Neural cell (in vitro differentiated cells): ENCODE results near the gene TFB1M. TPM values are rescaled to one million over a fixed set of nuclear protein-coding genes. Genes with fewer than 3 reads are reported as not detected.

Experiments
- H2AFZ ChIP-seq: fragments of 200-600, 300-800 bp; sonication (generic), shearing (Covaris generic); 2 replicates; pipeline ENCODE4 v1.6.0; 2014; ENCODE audit warnings: low read depth, mild to moderate bottlenecking, antibody characterized with exemption, low read length, moderate library complexity
- H3F3A ChIP-seq: fragments of 200-600 bp; shearing (Covaris generic); 2 replicates; pipeline ENCODE4 v1.6.1; 2016; ENCODE audit warnings: mild to moderate bottlenecking, moderate library complexity, mixed read lengths, antibody characterized with exemption, low read length; ENCODE audit not compliant: insufficient read depth, poor library complexity, severe bottlenecking
- H3K27ac ChIP-seq: fragments of 200-600, 300-800 bp; sonication (generic), shearing (Covaris generic); 2 replicates; pipeline ENCODE4 v1.5.1; 2014; ENCODE audit warnings: mild to moderate bottlenecking, low read length, moderate library complexity
- H3K27me3 ChIP-seq: fragments of 300-800, 200-600 bp; sonication (generic), shearing (Covaris generic); 2 replicates; pipeline ENCODE4 v1.6.0; 2014; ENCODE audit warnings: mild to moderate bottlenecking, low read depth, low read length, moderate library complexity; ENCODE audit not compliant: insufficient read depth
- H3K36me3 ChIP-seq: fragments of 300-800, 200-600 bp; sonication (generic), shearing (Covaris generic); 2 replicates; pipeline ENCODE4 v1.5.1; 2014; ENCODE audit warnings: mild to moderate bottlenecking, antibody characterized with exemption, low read length, moderate library complexity; ENCODE audit not compliant: insufficient read depth
- H3K4me2 ChIP-seq: fragments of 300-800, 200-600 bp; sonication (generic), shearing (Covaris generic); 2 replicates; pipeline ENCODE4 v1.6.0; 2014; ENCODE audit warnings: mild to moderate bottlenecking, low read length
- H3K4me3 ChIP-seq: fragments of 300-800, 200-600 bp; sonication (generic), shearing (Covaris generic); 2 replicates; pipeline ENCODE4 v1.5.1; 2014; ENCODE audit warnings: mild to moderate bottlenecking, low read length, moderate library complexity
- H3K79me2 ChIP-seq: fragments of 200-600 bp; shearing (Covaris generic); replicated peaks from 2 replicates; pipeline ENCODE4 v1.6.0; 2014; ENCODE audit warnings: mild to moderate bottlenecking, low read length, moderate library complexity; ENCODE audit not compliant: insufficient read depth
- H3K9ac ChIP-seq: fragments of 300-800, 200-600 bp; sonication (generic), shearing (Covaris generic); 2 replicates; pipeline ENCODE4 v1.6.1; 2016; ENCODE audit warnings: mild to moderate bottlenecking, low read length, mixed read lengths
- H3K9me2 ChIP-seq: fragments of 200-600 bp; shearing (Covaris generic); 2 replicates; pipeline ENCODE4 v1.6.1; 2016; ENCODE audit warnings: mild to moderate bottlenecking, low read length, mixed read lengths; ENCODE audit not compliant: insufficient read depth
- H3K9me3 ChIP-seq: fragments of 200-600, 300-800 bp; sonication (generic), shearing (Covaris generic); 2 replicates; pipeline ENCODE4 v1.6.1; 2016; ENCODE audit warnings: mild to moderate bottlenecking, mixed run types, low read length, moderate library complexity, mixed read lengths
- H4K20me1 ChIP-seq: fragments of 200-600 bp; shearing (Covaris generic); 2 replicates; pipeline ENCODE4 v1.6.1; 2016; ENCODE audit warnings: mild to moderate bottlenecking, mixed run types; ENCODE audit not compliant: insufficient read depth
- CTCF ChIP-seq: fragments of 450-650 bp; IDR thresholded peaks from 2 replicates; pipeline ENCODE4 v1.5.1; 2014; ENCODE audit warnings: antibody characterized with exemption, mild to moderate bottlenecking, moderate library complexity; ENCODE audit not compliant: poor library complexity, severe bottlenecking
- EP300 ChIP-seq: fragments of 450-650 bp; conservative IDR thresholded peaks from 2 replicates; pipeline ENCODE4 v1.6.1; 2014; ENCODE audit warnings: antibody characterized with exemption, mild to moderate bottlenecking, moderate library complexity; ENCODE audit not compliant: poor library complexity, severe bottlenecking
- EZH2 ChIP-seq: fragments of 200-600, 300-800 bp; shearing (Covaris generic), sonication (generic); IDR thresholded peaks from 2 replicates; pipeline ENCODE4 v1.6.1; 2014; ENCODE audit warnings: antibody characterized with exemption, low read length, borderline replicate concordance, mild to moderate bottlenecking; ENCODE audit not compliant: insufficient read depth, poor library complexity, severe bottlenecking
- MXI1 ChIP-seq: fragments of 450-650 bp; conservative IDR thresholded peaks from 2 replicates; pipeline ENCODE4 v1.6.1; 2014; ENCODE audit warnings: antibody characterized with exemption, mild to moderate bottlenecking; ENCODE audit not compliant: poor library complexity, severe bottlenecking
- POLR2AphosphoS5 ChIP-seq: IDR thresholded peaks from 2 replicates; pipeline ENCODE4 v1.6.1; 2012
- RAD21 ChIP-seq: fragments of 450-650 bp; conservative IDR thresholded peaks from 2 replicates; pipeline ENCODE4 v1.6.1; 2014; ENCODE audit warnings: antibody characterized with exemption, mild to moderate bottlenecking, moderate library complexity
- REST ChIP-seq: IDR thresholded peaks from 2 replicates; pipeline ENCODE4 v1.6.1; 2012; ENCODE audit warnings: borderline replicate concordance
- SMC3 ChIP-seq: fragments of 450-650 bp; conservative IDR thresholded peaks from 2 replicates; pipeline ENCODE4 v1.6.1; 2014; ENCODE audit warnings: antibody characterized with exemption, mild to moderate bottlenecking, moderate library complexity; ENCODE audit not compliant: poor library complexity
- TAF1 ChIP-seq: IDR thresholded peaks from 2 replicates; pipeline ENCODE4 v1.6.1; 2012; ENCODE audit warnings: low read depth
- polyA plus RNA-seq: library from polyadenylated mRNA; depleted of rRNA; stranded (reverse); fragments of >200 nt; gene quantifications from 2 replicates; pipeline ENCODE4 v1.2.3, GENCODE V29; 2014

TFB1M gene
- polyA plus RNA-seq, 1 donor from 2014 or later, result 15.5 TPM

GRCh38 chr6:155267411-155267810 lies 46.9 kb downstream of the TFB1M start:
- Histone ChIP-seq H3K79me2 (no peaks in the 10 kb centered on the region), H4K20me1 (no peaks in the 10 kb centered on the region), H3K27ac (no peak overlapping the region), H3K9me2 (no peaks in the 10 kb centered on the region), H3K27me3 (no peaks in the 10 kb centered on the region), H3K9me3 (no peaks in the 10 kb centered on the region), H3K4me3 (no peak overlapping the region), H3F3A (no peaks in the 10 kb centered on the region), H3K9ac (no peak overlapping the region), H3K4me2 (no peak overlapping the region), H3K36me3 (no peaks in the 10 kb centered on the region), H2AFZ (no peak overlapping the region)
- TF ChIP-seq RAD21 (no peak), CTCF (no peak), POLR2AphosphoS5 (no peak)

- Histone ChIP-seq H3K36me3 (no peaks in the 10 kb centered on the region), H3K9me2 (no peaks in the 10 kb centered on the region), H3K4me3 (no peak overlapping the region), H3K27ac (no peak overlapping the region), H3K27me3 (no peaks in the 10 kb centered on the region), H3K9me3 (no peaks in the 10 kb centered on the region), H3F3A (no peaks in the 10 kb centered on the region), H3K4me2 (no peak overlapping the region), H4K20me1 (no peaks in the 10 kb centered on the region), H3K9ac (no peak overlapping the region), H3K79me2 (no peaks in the 10 kb centered on the region), H2AFZ (no peak overlapping the region)
- TF ChIP-seq REST, result no peak
- no peak for TF ChIP-seq MXI1
- no peak for TF ChIP-seq TAF1
Observed at GRCh38 chr6:155265843-155266535, 48.3 kb downstream of the TFB1M start.

- Histone ChIP-seq H3K4me2 (no peak overlapping the region), H3K9ac (no peak overlapping the region), H3K36me3 (no peaks in the 10 kb centered on the region), H3F3A (no peaks in the 10 kb centered on the region), H3K27me3 (no peaks in the 10 kb centered on the region), H3K4me3 (no peak overlapping the region), H3K79me2 (no peaks in the 10 kb centered on the region), H3K27ac (no peak overlapping the region), H3K9me2 (no peaks in the 10 kb centered on the region), H3K9me3 (no peaks in the 10 kb centered on the region), H4K20me1 (no peaks in the 10 kb centered on the region), H2AFZ (no peak overlapping the region)
- TF ChIP-seq RAD21 (no peak), TAF1 (no peak), SMC3 (no peak), EZH2 (no peak), POLR2AphosphoS5 (no peak), CTCF (no peak), MXI1 (no peak), REST (no peak), EP300 (no peak)
Observed at GRCh38 chr6:155264693-155265320, 49.5 kb downstream of the TFB1M start.
